Neural cell (in vitro differentiated cells): ENCODE results near the gene WDR35. TPM values are rescaled to one million over a fixed set of nuclear protein-coding genes. Genes with fewer than 3 reads are reported as not detected.

ENCODE experiments used
- H2AFZ ChIP-seq: fragments of 200-600, 300-800 bp; sonication (generic), shearing (Covaris generic); 2 replicates; pipeline ENCODE4 v1.6.0; 2014; ENCODE audit warnings: low read depth, mild to moderate bottlenecking, antibody characterized with exemption, low read length, moderate library complexity
- H3F3A ChIP-seq: fragments of 200-600 bp; shearing (Covaris generic); 2 replicates; pipeline ENCODE4 v1.6.1; 2016; ENCODE audit warnings: mild to moderate bottlenecking, moderate library complexity, mixed read lengths, antibody characterized with exemption, low read length; ENCODE audit not compliant: insufficient read depth, poor library complexity, severe bottlenecking
- H3K27ac ChIP-seq: fragments of 200-600, 300-800 bp; sonication (generic), shearing (Covaris generic); 2 replicates; pipeline ENCODE4 v1.5.1; 2014; ENCODE audit warnings: mild to moderate bottlenecking, low read length, moderate library complexity
- H3K27me3 ChIP-seq: fragments of 300-800, 200-600 bp; sonication (generic), shearing (Covaris generic); 2 replicates; pipeline ENCODE4 v1.6.0; 2014; ENCODE audit warnings: mild to moderate bottlenecking, low read depth, low read length, moderate library complexity; ENCODE audit not compliant: insufficient read depth
- H3K36me3 ChIP-seq: fragments of 300-800, 200-600 bp; sonication (generic), shearing (Covaris generic); 2 replicates; pipeline ENCODE4 v1.5.1; 2014; ENCODE audit warnings: mild to moderate bottlenecking, antibody characterized with exemption, low read length, moderate library complexity; ENCODE audit not compliant: insufficient read depth
- H3K4me2 ChIP-seq: fragments of 300-800, 200-600 bp; sonication (generic), shearing (Covaris generic); 2 replicates; pipeline ENCODE4 v1.6.0; 2014; ENCODE audit warnings: mild to moderate bottlenecking, low read length
- H3K4me3 ChIP-seq: fragments of 300-800, 200-600 bp; sonication (generic), shearing (Covaris generic); 2 replicates; pipeline ENCODE4 v1.5.1; 2014; ENCODE audit warnings: mild to moderate bottlenecking, low read length, moderate library complexity
- H3K79me2 ChIP-seq: fragments of 200-600 bp; shearing (Covaris generic); replicated peaks from 2 replicates; pipeline ENCODE4 v1.6.0; 2014; ENCODE audit warnings: mild to moderate bottlenecking, low read length, moderate library complexity; ENCODE audit not compliant: insufficient read depth
- H3K9ac ChIP-seq: fragments of 300-800, 200-600 bp; sonication (generic), shearing (Covaris generic); 2 replicates; pipeline ENCODE4 v1.6.1; 2016; ENCODE audit warnings: mild to moderate bottlenecking, low read length, mixed read lengths
- H3K9me2 ChIP-seq: fragments of 200-600 bp; shearing (Covaris generic); 2 replicates; pipeline ENCODE4 v1.6.1; 2016; ENCODE audit warnings: mild to moderate bottlenecking, low read length, mixed read lengths; ENCODE audit not compliant: insufficient read depth
- H3K9me3 ChIP-seq: fragments of 200-600, 300-800 bp; sonication (generic), shearing (Covaris generic); 2 replicates; pipeline ENCODE4 v1.6.1; 2016; ENCODE audit warnings: mild to moderate bottlenecking, mixed run types, low read length, moderate library complexity, mixed read lengths
- H4K20me1 ChIP-seq: fragments of 200-600 bp; shearing (Covaris generic); 2 replicates; pipeline ENCODE4 v1.6.1; 2016; ENCODE audit warnings: mild to moderate bottlenecking, mixed run types; ENCODE audit not compliant: insufficient read depth
- CTCF ChIP-seq: fragments of 450-650 bp; IDR thresholded peaks from 2 replicates; pipeline ENCODE4 v1.5.1; 2014; ENCODE audit warnings: antibody characterized with exemption, mild to moderate bottlenecking, moderate library complexity; ENCODE audit not compliant: poor library complexity, severe bottlenecking
- EP300 ChIP-seq: fragments of 450-650 bp; conservative IDR thresholded peaks from 2 replicates; pipeline ENCODE4 v1.6.1; 2014; ENCODE audit warnings: antibody characterized with exemption, mild to moderate bottlenecking, moderate library complexity; ENCODE audit not compliant: poor library complexity, severe bottlenecking
- EZH2 ChIP-seq: fragments of 200-600, 300-800 bp; shearing (Covaris generic), sonication (generic); IDR thresholded peaks from 2 replicates; pipeline ENCODE4 v1.6.1; 2014; ENCODE audit warnings: antibody characterized with exemption, low read length, borderline replicate concordance, mild to moderate bottlenecking; ENCODE audit not compliant: insufficient read depth, poor library complexity, severe bottlenecking
- MXI1 ChIP-seq: fragments of 450-650 bp; conservative IDR thresholded peaks from 2 replicates; pipeline ENCODE4 v1.6.1; 2014; ENCODE audit warnings: antibody characterized with exemption, mild to moderate bottlenecking; ENCODE audit not compliant: poor library complexity, severe bottlenecking
- POLR2AphosphoS5 ChIP-seq: IDR thresholded peaks from 2 replicates; pipeline ENCODE4 v1.6.1; 2012
- RAD21 ChIP-seq: fragments of 450-650 bp; conservative IDR thresholded peaks from 2 replicates; pipeline ENCODE4 v1.6.1; 2014; ENCODE audit warnings: antibody characterized with exemption, mild to moderate bottlenecking, moderate library complexity
- REST ChIP-seq: IDR thresholded peaks from 2 replicates; pipeline ENCODE4 v1.6.1; 2012; ENCODE audit warnings: borderline replicate concordance
- SMC3 ChIP-seq: fragments of 450-650 bp; conservative IDR thresholded peaks from 2 replicates; pipeline ENCODE4 v1.6.1; 2014; ENCODE audit warnings: antibody characterized with exemption, mild to moderate bottlenecking, moderate library complexity; ENCODE audit not compliant: poor library complexity
- TAF1 ChIP-seq: IDR thresholded peaks from 2 replicates; pipeline ENCODE4 v1.6.1; 2012; ENCODE audit warnings: low read depth
- polyA plus RNA-seq: library from polyadenylated mRNA; depleted of rRNA; stranded (reverse); fragments of >200 nt; gene quantifications from 2 replicates; pipeline ENCODE4 v1.2.3, GENCODE V29; 2014

WDR35 gene
- polyA plus RNA-seq, 1 donor from 2014 or later = 14.2 TPM

- no peaks in the 10 kb centered on the region for H3F3A ChIP-seq
- TF ChIP-seq CTCF (no peak), SMC3 (no peak), EP300 (no peak), POLR2AphosphoS5 (no peak), MXI1 (no peak), RAD21 (no peak), EZH2 (no peak), REST (no peak)
- H3K9ac ChIP-seq = no peak overlapping the region
- no peaks in the 10 kb centered on the region for H3K79me2 ChIP-seq
- no peaks in the 10 kb centered on the region for H3K9me3 ChIP-seq
- H3K9me2 ChIP-seq = no peaks in the 10 kb centered on the region
- H3K4me2 ChIP-seq = no peak overlapping the region
- H3K4me3 ChIP-seq = no peak overlapping the region
- no peak overlapping the region for H3K27ac ChIP-seq
- peaks cover 14% of the 10 kb centered on the region for H3K36me3 ChIP-seq
- H2AFZ ChIP-seq = no peak overlapping the region
- H4K20me1 ChIP-seq = no peaks in the 10 kb centered on the region
- H3K27me3 ChIP-seq = no peaks in the 10 kb centered on the region
Observed at GRCh38 chr2:20027260-20027677, 37.4 kb upstream of the WDR35 start.

GRCh38 chr2:20025065-20025786 is 35.3 kb upstream of the WDR35 start:
- no peaks in the 10 kb centered on the region for H4K20me1 ChIP-seq
- no peaks in the 10 kb centered on the region for H3K27me3 ChIP-seq
- H3K4me2 ChIP-seq = no peak overlapping the region
- H3K9me2 ChIP-seq = no peaks in the 10 kb centered on the region
- TF ChIP-seq REST (no peak), POLR2AphosphoS5 (no peak), SMC3 (no peak), RAD21 (no peak), TAF1 (no peak), EP300 (no peak), EZH2 (no peak), CTCF (no peak), MXI1 (no peak)
- no peaks in the 10 kb centered on the region for H3F3A ChIP-seq
- H3K36me3 ChIP-seq = peaks cover 8% of the 10 kb centered on the region
- H2AFZ ChIP-seq = no peak overlapping the region
- H3K79me2 ChIP-seq = no peaks in the 10 kb centered on the region
- H3K4me3 ChIP-seq = no peak overlapping the region
- H3K27ac ChIP-seq = no peak overlapping the region
- H3K9me3 ChIP-seq = peaks cover 7% of the 10 kb centered on the region
- H3K9ac ChIP-seq = no peak overlapping the region
